OCI-LY7 (cell line): ENCODE data around the gene HOXC6. TPM values are rescaled to one million over a fixed set of nuclear protein-coding genes. Genes with fewer than 3 reads are reported as not detected.
A peak's percentile ranks its signal among the peaks of the same experiment; 100 is the strongest.

ENCODE experiments used
- BruUV-seq: library from RNA; stranded (reverse); fragments of 400-500 nt; replicated peaks from 2 replicates; lab custom pipeline; 2021; lab: Mats Ljungman, UMichigan
- CTCF ChIA-PET: fragments of 300-600 bp; sonication (Branson Sonifier 250); formaldehyde crosslinking; loops from one replicate; lab custom pipeline; 2022; ENCODE audit warnings: antibody characterized with exemption; ENCODE audit not compliant: unreplicated experiment; lab: Charles Lee
- POLR2A ChIA-PET: fragments of 300-600 bp; sonication (Branson Sonifier 250); formaldehyde crosslinking; loops from one replicate; lab custom pipeline; 2022; ENCODE audit warnings: antibody characterized with exemption; lab: Charles Lee
- DNase-seq: peaks from one replicate; pipeline ENCODE4 v3.0.0-alpha.2; 2015; ENCODE audit warnings: low spot score
- H2AFZ ChIP-seq: fragments of 200-600 bp; sonication (generic), shearing (Covaris generic); 2 replicates; pipeline ENCODE4 v1.6.1; 2014; ENCODE audit warnings: mild to moderate bottlenecking, antibody characterized with exemption, low read length, moderate library complexity
- H3K27ac ChIP-seq: fragments of 200-600 bp; sonication (generic); 2 replicates; pipeline ENCODE4 v1.5.1; 2014; ENCODE audit warnings: mixed run types, low read depth, mild to moderate bottlenecking, moderate library complexity, low read length, inconsistent platforms; ENCODE audit not compliant: poor library complexity, severe bottlenecking
- H3K36me3 ChIP-seq: fragments of 200-600 bp; sonication (generic); 2 replicates; pipeline ENCODE4 v1.6.1; 2014; ENCODE audit warnings: mild to moderate bottlenecking, antibody characterized with exemption, low read length, moderate library complexity, mixed read lengths; ENCODE audit not compliant: insufficient read depth
- H3K4me1 ChIP-seq: fragments of 200-600 bp; sonication (generic); 2 replicates; pipeline ENCODE4 v1.5.1; 2014; ENCODE audit warnings: mild to moderate bottlenecking, low read length; ENCODE audit not compliant: insufficient read depth, poor library complexity, severe bottlenecking
- H3K4me2 ChIP-seq: fragments of 200-600 bp; sonication (generic); 2 replicates; pipeline ENCODE4 v1.6.1; 2014; ENCODE audit warnings: mild to moderate bottlenecking, low read length
- H3K4me3 ChIP-seq: fragments of 200-600 bp; sonication (generic); 2 replicates; pipeline ENCODE4 v1.5.1; 2014; ENCODE audit warnings: mild to moderate bottlenecking, low read depth, low read length; ENCODE audit not compliant: poor library complexity, severe bottlenecking
- H3K79me2 ChIP-seq: fragments of 200-600 bp; sonication (generic); 2 replicates; pipeline ENCODE4 v1.6.1; 2016; ENCODE audit warnings: low read depth, mild to moderate bottlenecking, low read length, moderate library complexity, mixed read lengths; ENCODE audit not compliant: insufficient read depth
- H3K9me2 ChIP-seq: fragments of 200-600 bp; sonication (generic); 2 replicates; pipeline ENCODE4 v1.6.1; 2016; ENCODE audit warnings: mild to moderate bottlenecking, low read length, mixed read lengths; ENCODE audit not compliant: insufficient read depth
- H3K9me3 ChIP-seq: fragments of 200-600 bp; sonication (generic); 2 replicates; pipeline ENCODE4 v1.6.1; 2014; ENCODE audit warnings: mild to moderate bottlenecking, mixed run types, low read length, mixed read lengths
- H4K20me1 ChIP-seq: fragments of 200-600 bp; sonication (generic); 2 replicates; pipeline ENCODE4 v1.6.1; 2014; ENCODE audit warnings: mild to moderate bottlenecking, antibody characterized with exemption, low read length, moderate library complexity, mixed read lengths; ENCODE audit not compliant: insufficient read depth
- EZH2phosphoT487 ChIP-seq: fragments of 200-600 bp; sonication (generic); IDR thresholded peaks from 2 replicates; pipeline ENCODE4 v1.6.1; 2018; ENCODE audit warnings: low read depth, borderline replicate concordance, mild to moderate bottlenecking, mixed run types, antibody characterized with exemption, low read length, moderate library complexity, mixed read lengths
- intact Hi-C: fragments of 100-400 bp; cut with micrococcal nuclease; formaldehyde crosslinking; loops from one replicate; pipeline ENCODE4 v1.10.0; 2022; ENCODE audit not compliant: unreplicated experiment
- total RNA-seq, 2 experiments: library from RNA; depleted of rRNA in 1 of 2; stranded (reverse); fragments of >200 nt in 1 of 2; shearing (Covaris generic) in 1 of 2; gene quantifications; 2 replicates each; pipeline ENCODE4 v1.2.3, GENCODE V29; 2014 to 2022
- TF ChIP-seq, protein P1 (sequence below): fragments of 200-600 bp; sonication (generic); conservative IDR thresholded peaks from 2 replicates; pipeline ENCODE4 v1.5.1; 2014; ENCODE audit warnings: mild to moderate bottlenecking, antibody characterized with exemption, low read length, moderate library complexity, mixed read lengths

The HOXC6 gene
- total RNA-seq, 2 experiments from 2014 or later = 0.92 to 2.7 TPM

DNA sequence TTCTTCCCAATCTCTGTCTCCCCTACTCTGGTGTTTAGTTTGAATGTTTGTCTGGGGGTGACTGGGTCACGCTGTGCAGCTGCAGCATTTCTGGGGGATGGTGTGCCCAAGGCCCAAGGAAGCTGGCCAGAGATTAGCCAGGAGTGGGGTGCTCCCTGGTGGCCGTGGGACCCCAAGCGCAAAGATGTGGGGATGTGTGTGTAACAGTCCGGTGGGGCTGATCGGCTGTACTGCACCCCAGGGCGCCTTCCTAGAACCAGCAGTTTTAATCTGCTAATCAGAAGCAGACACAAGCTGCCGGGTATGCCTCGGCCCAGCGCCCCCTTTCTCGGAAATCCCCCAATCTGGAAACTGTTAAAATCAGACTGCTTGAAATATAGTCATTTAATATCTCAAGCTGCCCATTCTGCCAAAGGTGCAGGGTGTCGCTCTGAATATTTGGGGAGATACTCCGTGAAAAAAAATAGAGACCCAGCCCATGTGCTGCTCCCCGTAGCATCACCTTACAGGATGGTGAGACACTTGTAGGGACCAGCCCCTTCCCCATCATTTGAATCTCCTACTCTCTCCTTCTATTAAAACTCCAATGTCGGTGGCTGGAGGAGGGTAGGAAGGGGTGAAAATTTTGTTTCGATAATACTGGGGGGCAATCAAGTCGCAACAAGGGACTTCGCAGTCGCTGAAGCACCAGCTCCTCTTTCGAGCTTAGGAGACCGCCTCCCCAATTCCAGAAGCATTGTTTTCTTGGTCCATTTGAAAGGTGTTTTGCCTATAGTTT, 24.0 kb upstream of the HOXC6 start:
- POLR2A ChIA-PET = no interaction called here
- no TSS peak for BruUV-seq

DNA sequence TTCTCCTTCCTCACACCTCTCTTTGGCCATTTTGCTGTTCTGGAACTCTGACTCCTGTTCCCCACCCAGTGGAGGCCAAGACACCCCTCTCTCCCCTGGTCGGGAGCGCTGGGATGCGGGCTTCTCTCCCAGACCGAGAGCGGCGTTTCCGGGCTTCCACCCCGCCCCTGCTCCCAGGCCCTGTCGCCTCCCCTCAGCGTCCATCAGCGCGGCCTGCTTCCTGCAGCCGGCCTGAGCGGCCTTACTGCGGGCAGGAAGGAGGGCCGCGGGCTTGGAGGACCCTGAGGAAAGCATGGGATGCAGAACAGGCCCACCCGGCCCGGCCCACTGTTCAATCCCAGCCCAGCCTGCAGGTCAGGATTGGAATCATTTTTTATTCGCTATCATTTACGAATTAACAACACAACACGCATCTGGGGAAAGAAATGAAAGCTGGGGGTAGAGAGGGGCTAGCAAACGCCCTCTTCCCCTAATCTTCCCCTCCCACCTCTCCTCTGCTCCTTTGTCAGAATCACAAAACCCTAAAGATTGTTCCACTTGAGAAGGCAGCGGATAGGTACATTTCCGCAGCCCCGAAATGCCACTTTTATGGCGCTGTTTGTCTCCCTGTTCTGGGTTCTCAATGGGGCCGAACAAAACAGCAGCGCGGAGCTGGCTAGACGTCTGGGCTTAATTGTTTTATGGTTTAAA, 23.3 kb upstream of the HOXC6 start:
- H3K79me2 ChIP-seq = no peaks in the 10 kb centered on the region
- TF ChIP-seq, protein P1, sequence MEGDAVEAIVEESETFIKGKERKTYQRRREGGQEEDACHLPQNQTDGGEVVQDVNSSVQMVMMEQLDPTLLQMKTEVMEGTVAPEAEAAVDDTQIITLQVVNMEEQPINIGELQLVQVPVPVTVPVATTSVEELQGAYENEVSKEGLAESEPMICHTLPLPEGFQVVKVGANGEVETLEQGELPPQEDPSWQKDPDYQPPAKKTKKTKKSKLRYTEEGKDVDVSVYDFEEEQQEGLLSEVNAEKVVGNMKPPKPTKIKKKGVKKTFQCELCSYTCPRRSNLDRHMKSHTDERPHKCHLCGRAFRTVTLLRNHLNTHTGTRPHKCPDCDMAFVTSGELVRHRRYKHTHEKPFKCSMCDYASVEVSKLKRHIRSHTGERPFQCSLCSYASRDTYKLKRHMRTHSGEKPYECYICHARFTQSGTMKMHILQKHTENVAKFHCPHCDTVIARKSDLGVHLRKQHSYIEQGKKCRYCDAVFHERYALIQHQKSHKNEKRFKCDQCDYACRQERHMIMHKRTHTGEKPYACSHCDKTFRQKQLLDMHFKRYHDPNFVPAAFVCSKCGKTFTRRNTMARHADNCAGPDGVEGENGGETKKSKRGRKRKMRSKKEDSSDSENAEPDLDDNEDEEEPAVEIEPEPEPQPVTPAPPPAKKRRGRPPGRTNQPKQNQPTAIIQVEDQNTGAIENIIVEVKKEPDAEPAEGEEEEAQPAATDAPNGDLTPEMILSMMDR = no peak
- TF ChIP-seq EZH2phosphoT487 = no peak
- peak overlapping the region; percentile 22 for H3K4me2 ChIP-seq
- BruUV-seq = no TSS peak
- H3K27ac ChIP-seq = no peak overlapping the region
- no peak overlapping the region for H3K4me3 ChIP-seq
- no peak for DNase-seq
- ChIA-PET CTCF (interaction anchor here (0.8 to 0.9 kb wide), 2 partner anchors 138 to 202 kb away, joined by 3 to 4 read pairs; no protein-coding TSS in a partner anchor), POLR2A (interaction anchor here (0.5 kb wide), 1 partner anchor 211 kb away, joined by 4 read pairs; no protein-coding TSS in a partner anchor)
- H3K9me3 ChIP-seq = no peaks in the 10 kb centered on the region
- intact Hi-C loops = no loop called here
- H3K4me1 ChIP-seq = peaks cover 25% of the 10 kb centered on the region
- H3K9me2 ChIP-seq = no peaks in the 10 kb centered on the region
- H2AFZ ChIP-seq = no peak overlapping the region
- H3K36me3 ChIP-seq = no peaks in the 10 kb centered on the region
- H4K20me1 ChIP-seq = no peaks in the 10 kb centered on the region; the same call in 1 of the 2 replicates

More for the DNA sequence above, 24.0 kb upstream of the HOXC6 start:
- intact Hi-C loops = no loop called here
- Histone ChIP-seq H4K20me1 (no peaks in the 10 kb centered on the region; the same call in 1 of the 2 replicates), H2AFZ (no peak overlapping the region), H3K4me1 (peaks cover 25% of the 10 kb centered on the region), H3K9me3 (no peaks in the 10 kb centered on the region), H3K4me3 (no peak overlapping the region), H3K36me3 (no peaks in the 10 kb centered on the region), H3K27ac (no peak overlapping the region), H3K79me2 (no peaks in the 10 kb centered on the region), H3K4me2 (no peak overlapping the region), H3K9me2 (no peaks in the 10 kb centered on the region)
- CTCF ChIA-PET = interaction anchor here (0.8 kb wide), 1 partner anchor 139 kb away, joined by 4 read pairs; no protein-coding TSS in a partner anchor
- TF ChIP-seq, protein P1 = peak; percentile 45
- TF ChIP-seq EZH2phosphoT487 = no peak
- DNase-seq = no peak
